GM18907 (cell line): Measurements from ENCODE around the gene DGUOK.
"Not testable (repeated sequence)": the region's sequence is repeated elsewhere in the genome, so short reads cannot be mapped to it uniquely, and the experiment has no call there.

Source experiments
- ATAC-seq: cut with Tn5 transposase; IDR thresholded peaks from one replicate; pipeline ENCODE4 v1.9.1; 2021; ENCODE audit warnings: mild to moderate bottlenecking, moderate library complexity; ENCODE audit not compliant: unreplicated experiment

Gene DGUOK

GRCh38 chr2:73920577-73921545 lies 5.8 kb upstream of the DGUOK start:
- no peak for ATAC-seq

GRCh38 chr2:73921581-73921980 lies 5.1 kb upstream of the DGUOK start:
- no peak for ATAC-seq

GRCh38 chr2:73922681-73923080 lies 4.0 kb upstream of the DGUOK start:
- ATAC-seq = no peak

GRCh38 chr2:73925033-73925704 lies 1.5 kb upstream of the DGUOK start:
- no peak for ATAC-seq

GRCh38 chr2:73925853-73926492 lies 707 bp upstream of the DGUOK start:
- ATAC-seq = no peak

- no peak for ATAC-seq
Measured at GRCh38 chr2:73927344-73927743, 664 bp downstream of the DGUOK start.

GRCh38 chr2:73928963-73929347 lies 2.3 kb downstream of the DGUOK start:
- ATAC-seq = no peak

GRCh38 chr2:73930386-73930785 lies 3.7 kb downstream of the DGUOK start:
- no peak for ATAC-seq

GRCh38 chr2:73931531-73932500 lies 5.1 kb downstream of the DGUOK start:
- ATAC-seq = no peak

- ATAC-seq = no peak
Measured at GRCh38 chr2:73933194-73933593, 6.5 kb downstream of the DGUOK start.

- ATAC-seq = no peak
Measured at GRCh38 chr2:73935641-73936040, 9.0 kb downstream of the DGUOK start.

- ATAC-seq = no peak
Measured at GRCh38 chr2:73937103-73937885, 10.6 kb downstream of the DGUOK start.

GRCh38 chr2:73937899-73938298 lies 11.2 kb downstream of the DGUOK start:
- no peak for ATAC-seq

- no peak for ATAC-seq
Measured at GRCh38 chr2:73938718-73939352, 12.2 kb downstream of the DGUOK start.

- ATAC-seq = no peak
Measured at GRCh38 chr2:73939419-73939818, 12.7 kb downstream of the DGUOK start.

- ATAC-seq = not testable (repeated sequence)
Measured at GRCh38 chr2:73940066-73940465, 13.4 kb downstream of the DGUOK start.

- ATAC-seq = no peak
Measured at GRCh38 chr2:73942664-73943063, 16.0 kb downstream of the DGUOK start.

- ATAC-seq = no peak
Measured at GRCh38 chr2:73944714-73945113, 18.0 kb downstream of the DGUOK start.

GRCh38 chr2:73946215-73946614 lies 19.5 kb downstream of the DGUOK start:
- no peak for ATAC-seq
